AG20443 (cell line): ENCODE results near the gene ANXA6.
A peak's percentile ranks its signal among the peaks of the same experiment; 100 is the strongest.

Source experiments
- DNase-seq: peaks from one replicate; pipeline ENCODE4 v3.0.0; 2012; ENCODE audit warnings: low spot score, mixed read lengths

Gene ANXA6

DNA sequence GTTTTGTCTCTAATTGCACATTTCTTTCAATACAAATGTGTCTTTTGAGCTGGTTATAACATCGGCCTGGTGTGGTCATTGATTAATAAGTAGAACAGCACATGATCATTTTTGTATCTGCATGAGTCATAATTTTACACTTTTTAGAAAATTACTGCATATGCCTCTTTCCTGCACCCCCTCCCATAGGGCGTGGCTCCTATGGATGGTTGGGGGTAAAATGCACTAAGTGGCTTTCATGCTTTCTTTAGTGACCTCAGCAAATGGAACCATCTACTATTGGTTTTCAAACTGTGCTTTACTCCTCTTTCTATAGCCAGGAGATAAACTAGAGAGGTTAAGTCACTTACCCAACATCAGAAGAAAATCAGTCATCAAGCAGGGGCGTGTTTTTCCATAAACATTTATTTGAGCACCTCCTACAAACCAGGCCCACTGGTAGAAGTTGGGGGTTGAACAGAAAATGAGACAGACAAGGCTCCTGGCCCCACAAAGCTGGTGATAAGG is 3.8 kb downstream of the ANXA6 start:
- no peak for DNase-seq

DNA sequence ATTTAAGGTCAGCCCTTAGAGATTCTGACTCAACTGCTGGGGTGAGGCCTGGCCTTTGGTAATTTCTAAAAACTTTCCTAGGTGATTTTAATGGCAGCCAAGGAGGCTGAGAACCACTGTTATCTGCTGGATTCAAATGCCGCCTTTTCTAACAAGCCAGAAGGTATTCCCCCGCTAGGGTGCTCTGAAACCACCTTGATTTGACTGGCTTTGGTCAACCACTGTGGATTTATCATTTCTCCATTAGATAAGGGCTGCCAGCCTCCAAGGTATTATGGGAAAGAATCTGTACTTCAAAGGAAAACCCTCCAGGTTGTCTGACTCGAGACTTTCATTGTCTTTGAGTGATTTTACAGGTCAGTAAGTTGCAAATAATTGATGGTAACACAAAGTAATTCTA is 4.3 kb downstream of the ANXA6 start:
- DNase-seq: no peak

DNA sequence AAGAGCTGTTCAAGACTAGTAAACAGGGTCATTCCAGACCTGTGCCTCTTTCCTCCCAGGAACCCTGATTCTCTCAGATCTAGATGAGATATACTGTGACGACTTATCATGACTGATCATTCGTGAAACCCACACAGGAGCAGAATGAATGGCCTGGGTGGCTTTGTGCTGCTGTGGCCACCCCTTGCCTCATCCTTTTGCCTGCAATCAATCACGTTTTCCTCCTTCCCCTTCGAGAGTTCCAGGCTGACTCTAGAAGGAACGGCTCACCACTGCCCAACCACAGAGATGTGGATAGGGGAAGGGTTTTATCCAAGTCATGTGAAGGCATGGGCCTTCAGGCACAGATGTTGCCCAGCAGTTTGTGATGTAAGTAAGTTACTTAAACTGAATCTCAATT is 5.8 kb downstream of the ANXA6 start:
- DNase-seq: peak; percentile 61

DNA sequence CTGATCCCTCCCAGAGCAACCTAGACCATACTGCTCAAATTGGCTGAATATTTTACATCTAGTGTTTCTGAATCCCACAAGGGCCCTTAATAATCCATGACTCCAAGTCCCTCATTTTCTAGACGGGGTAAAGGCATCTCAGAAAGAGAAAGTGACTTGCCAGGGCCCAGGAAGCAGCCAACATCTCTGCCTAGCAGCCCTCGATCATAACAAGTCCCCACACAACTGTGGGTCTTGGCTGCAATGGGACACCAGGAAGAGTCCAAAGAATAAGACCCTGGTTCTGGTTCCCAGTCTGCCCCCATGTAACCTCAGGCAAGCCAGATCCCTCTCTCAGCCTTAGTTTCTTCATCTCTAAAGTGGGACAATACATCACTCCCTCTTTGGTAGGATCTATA is 6.3 kb downstream of the ANXA6 start:
- no peak for DNase-seq

DNA sequence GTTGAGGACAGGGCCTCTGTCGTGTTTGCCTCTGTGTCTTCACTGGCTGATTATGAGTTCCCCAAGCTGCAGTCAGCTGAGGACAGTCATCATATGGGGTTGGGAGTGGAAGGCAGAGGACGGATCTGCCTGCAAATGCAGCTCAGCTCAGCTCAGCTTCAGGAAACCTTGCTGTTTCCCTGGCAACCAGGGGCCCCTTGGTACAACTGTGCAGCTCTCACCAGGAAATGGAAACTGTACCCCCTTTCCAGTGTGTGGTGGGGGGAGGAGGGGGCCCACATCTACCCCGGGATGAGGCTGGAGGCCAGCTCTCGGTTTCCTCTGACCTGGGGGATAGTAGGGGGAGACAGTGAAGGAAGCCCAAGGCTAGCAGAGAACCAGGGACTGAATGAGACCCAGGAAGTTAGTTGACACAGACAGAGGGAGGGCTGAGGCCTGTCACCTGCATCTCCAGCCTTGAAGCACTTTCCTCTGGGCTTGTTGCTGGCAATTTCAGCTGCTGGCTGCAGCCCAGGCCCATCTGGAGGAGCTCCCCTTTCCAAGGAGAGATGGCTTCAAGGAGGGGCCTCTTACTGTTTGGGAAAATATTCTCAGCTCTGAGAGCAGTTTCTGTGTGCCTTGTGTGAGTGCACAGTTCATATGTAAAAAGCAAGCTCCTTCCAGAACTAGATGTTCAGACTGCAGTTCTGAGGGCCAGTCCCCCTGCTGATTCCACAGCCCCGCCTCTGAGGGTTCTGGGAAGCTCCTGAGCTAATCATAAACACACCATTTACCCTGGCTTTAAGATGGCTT is 6.9 kb downstream of the ANXA6 start:
- DNase-seq: peak; percentile 53

DNA sequence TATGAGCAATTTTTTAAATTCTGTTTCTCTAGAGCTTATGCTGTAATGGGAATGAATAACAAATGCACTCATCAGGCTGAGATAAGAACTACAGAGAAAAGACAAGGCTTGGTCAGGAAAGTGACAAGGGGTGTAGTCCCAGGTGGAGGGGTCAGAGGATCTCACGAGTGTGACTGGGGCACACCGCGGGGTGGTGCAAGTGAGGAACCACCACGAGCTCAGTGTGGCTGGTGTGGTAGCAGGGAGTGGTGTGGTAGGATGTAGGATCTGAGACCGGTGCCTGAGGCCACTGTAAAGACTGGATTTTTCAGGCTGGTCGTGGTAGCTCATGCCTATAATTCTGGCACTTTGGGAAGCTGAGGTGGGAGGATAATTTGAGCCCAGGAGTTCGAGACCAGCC is 9.0 kb downstream of the ANXA6 start:
- DNase-seq: no peak

DNA sequence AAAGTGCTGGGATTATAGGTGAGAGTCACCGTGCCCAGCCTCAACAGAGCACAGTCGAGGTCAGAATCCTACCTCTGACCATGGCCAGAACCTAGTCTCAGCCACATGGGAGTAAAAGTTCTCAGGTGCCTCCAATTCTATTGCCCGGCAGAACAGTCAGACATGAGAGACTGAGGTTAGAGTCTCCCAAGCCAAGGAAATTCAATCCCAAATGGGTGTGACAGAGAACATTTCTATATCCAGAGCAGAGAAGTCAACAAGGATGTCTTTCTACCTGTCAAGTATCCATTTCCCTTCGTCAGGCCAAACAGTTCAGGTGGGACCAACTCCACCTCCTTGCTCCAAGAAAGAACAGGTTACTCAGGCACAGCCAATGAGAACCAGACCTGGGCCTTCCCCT is 10.5 kb downstream of the ANXA6 start:
- DNase-seq: no peak

DNA sequence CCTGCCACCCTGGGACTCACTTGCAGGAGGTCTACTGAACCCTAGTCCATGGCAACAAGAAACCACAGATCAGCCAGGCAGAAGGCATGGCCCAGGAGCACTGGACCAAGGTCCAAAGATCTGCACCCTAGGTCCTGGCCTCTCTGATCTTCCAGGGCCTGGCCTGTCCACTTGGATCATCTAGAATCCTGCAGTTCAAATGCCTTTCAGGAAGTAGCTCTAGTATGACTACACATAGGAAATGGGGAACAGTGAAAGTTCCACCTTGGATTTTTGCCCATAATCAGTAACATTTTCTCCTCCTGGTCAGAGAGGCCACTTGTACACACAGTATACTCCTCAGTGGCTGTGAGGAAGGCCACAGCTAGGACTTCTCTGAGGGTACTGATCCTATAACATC is 11.5 kb downstream of the ANXA6 start:
- DNase-seq: no peak

DNA sequence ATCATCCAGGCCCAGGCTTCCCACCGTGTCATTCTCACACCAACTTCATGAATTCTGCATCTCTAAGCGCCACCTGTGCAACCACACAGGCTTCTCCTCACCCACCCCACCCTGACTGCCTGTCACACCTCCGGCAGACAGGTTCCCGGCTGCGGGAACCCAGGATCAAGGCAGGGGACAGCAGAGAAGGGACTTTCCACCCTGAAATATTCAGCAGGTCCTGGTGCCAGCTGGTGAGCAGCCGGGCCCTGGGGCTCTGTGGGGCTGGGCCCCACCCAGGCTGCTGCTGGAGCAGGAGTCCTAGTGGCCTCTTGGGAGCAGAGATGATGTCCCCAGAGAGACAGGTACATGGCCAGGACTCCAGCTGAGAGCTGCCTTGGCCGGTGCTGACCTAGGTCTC is 12.7 kb downstream of the ANXA6 start:
- DNase-seq: no peak

DNA sequence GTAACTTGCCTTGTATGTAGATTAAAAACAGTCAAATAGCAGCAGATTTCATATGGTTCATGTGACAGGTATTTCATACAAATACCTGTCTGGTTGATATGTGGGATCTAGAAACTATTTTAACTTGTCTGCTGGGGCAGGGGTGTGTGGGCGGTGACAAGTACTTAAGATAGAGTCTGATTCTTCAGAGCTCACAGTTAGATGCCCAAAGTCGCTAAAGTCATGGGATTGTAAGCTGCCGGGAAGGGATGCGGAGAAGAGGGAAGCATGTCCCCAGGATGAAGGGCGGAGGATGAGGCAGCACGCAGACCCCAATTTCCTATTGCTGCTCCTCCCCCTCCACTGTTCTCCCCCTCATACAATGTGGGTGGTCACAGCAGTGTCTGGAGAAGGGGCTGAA is 13.3 kb downstream of the ANXA6 start:
- no peak for DNase-seq

DNA sequence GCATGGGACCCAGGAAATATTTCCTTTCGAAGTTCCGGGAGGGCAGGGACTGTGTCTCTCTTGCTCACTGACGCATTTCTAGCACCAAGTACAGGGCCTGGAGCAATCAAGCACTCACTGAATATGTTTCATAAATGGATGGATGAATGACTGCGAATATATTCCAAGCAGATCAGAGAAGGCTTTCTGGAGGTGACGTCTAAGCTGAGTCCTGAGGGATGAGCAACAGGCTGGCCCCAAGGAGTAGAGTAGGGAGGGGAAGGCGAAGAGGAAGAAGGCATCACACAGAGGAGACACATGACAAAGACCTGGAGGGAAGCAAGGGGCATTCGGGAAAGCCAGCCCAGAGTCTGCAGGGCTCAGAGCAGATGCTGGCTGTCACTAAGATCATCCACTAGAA is 13.9 kb downstream of the ANXA6 start:
- DNase-seq: no peak

DNA sequence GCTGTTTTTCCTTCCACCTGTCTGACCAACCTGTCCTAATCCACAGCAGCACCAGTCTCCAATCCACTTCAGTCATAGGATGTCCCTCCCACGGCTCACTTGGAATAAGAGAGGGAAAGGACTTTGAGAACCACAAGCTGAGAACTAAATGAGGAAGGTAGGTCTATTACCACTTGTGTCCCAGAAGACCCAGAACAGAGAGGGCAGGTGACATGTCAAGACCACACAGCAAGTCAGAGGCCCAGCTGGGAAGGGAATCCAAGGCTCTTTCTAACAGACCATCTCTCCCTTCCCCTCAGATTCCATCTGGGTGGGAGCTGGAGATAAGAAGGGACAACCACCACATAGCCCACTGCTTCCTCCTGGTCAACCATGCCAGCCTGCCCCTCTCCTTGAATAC is 14.6 kb downstream of the ANXA6 start:
- DNase-seq: no peak

DNA sequence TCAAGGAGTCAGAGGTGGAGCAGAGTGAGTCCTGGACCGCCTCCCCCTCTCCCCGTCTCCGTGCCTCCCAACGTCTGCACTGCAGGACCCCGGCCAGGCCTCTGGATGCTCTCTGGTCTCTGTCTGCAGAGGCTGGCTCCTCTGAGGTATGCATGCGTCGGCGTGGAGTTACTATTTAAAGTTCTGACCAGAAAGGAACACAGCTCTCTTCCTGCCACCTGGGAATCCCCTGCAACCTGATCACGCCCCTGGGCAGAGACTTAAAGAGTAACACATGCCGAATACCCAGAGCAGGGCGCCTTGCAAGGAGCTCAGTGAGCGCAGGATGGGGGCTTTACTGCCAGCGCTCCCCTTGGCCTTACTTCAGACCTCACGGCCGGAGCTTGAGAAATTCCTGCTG is 16.0 kb downstream of the ANXA6 start:
- DNase-seq: no peak

DNA sequence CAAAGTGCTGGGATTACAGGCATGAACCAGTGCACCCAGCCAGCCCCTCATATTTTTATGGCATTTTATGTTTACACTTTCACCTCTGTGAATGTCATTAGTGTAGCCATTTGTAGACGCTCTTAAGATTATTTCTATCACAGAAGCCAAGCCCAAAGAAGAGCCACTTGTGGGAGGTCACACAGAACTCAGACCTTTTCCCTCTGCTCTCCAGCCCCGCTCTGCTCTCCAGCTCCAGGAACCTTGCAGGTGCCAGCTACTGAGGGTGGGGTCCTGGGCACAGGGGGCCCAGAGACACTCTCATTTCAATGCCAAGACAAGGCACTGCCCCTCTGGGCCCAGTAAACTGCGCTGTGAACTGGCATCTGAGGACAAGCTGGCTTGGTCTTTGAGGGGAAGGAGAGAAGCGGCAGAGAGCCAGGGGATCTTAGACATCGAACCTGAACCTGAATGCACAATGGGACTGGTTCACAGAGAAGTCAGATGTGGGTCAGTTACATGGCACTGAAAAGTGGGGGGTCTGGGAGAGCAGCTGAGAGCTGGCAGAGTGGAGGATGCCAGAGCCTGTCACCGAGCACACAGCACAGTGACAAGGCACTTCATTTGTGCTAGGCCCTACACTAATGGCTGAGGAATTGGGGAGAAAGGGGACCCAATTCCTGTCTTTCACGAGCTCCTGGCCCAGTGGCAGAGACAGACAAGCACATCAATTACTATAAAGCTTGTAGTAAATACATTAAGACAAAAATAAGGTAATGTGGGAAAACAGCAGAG is 16.7 kb downstream of the ANXA6 start:
- no peak for DNase-seq

DNA sequence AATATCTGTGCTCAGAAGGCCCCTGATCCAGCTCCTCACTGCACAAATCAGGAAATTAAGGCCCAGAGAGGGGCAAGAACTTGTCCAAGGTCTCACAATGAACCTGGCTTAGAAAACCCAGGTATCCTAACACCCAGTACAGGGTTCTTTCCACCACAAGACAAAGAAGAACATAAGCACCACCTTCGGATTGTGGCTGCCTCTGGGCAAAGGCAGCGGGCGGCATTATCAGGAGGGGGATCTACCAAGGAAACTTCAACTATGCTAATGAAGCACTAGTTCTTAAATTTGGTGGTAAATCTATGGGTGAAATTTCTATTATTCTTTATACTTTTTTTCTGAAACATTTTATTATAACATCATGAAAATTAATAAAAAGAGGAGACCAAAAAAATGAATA is 17.9 kb downstream of the ANXA6 start:
- no peak for DNase-seq

DNA sequence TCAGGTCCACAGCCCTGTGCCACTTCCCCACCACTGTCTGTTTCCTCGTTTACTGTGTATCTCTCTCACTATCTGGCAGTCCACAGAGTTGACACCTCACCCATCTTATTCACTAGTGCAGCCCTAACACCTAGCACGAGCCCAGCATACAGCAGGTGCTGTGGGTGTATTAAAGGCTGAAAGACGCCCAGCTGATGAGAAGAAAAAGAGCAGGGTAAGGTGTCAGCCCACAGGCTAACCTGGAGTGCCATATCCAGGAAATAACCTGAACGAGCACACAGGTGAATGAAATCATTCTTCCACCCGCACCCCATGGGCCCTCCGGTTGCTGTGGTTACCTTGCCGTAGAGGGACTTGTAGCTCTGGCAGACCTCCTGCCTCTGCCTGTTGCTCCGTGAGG is 18.6 kb downstream of the ANXA6 start:
- DNase-seq: no peak

DNA sequence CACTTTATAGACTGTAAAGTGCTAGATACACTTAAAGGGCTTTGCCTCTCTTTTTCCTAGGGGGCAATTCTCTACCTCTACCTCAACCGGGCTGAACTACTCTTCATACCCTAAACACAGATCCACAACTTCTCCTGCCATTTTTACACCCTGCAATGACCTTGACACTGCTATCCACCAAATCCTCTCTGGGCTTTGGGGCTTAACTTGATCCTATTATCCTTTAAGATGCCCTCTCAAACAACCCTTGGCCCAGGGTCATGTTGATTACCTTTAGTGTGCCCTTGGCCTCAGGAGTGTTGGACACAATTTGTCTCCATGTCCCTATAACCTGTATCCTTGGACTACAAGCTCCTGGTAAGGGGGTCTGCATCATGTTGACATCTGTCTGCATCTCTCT is 19.5 kb downstream of the ANXA6 start:
- DNase-seq: no peak

DNA sequence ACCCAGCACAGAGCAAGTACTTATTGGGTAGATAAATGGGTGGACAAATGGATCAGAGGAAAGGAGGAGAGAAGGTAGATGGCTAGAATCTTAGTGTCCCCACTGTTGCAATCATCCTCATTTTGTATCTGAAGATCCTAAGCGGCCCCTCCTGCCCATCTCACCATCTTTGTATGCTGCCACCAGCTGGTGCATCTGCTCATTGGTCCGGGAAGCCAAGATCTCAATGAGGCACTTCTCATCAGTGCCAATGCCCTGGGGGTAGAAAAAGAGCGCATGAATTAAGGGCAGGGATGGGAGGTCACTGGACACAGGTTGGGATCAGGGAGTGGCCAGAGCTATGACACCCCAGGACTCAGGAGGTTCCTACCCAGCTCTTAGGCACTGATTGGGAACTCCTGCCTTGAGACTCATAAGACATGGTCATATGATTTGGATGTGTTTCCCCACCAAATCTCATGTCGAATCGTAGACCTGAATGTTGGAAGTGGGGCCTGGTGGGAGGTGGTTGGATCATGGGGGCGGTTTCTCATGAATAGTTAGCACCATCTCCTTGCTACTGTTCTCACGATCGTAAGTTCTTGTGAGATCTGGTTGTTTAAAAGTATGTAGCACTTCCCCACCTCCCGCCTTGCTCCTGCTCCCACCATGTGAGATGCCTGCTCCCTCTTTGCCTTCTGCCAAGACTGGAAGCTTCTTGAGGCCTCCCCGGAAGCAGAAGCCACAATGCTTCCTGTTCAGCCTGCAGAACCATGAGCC is 20.3 kb downstream of the ANXA6 start:
- no peak for DNase-seq

DNA sequence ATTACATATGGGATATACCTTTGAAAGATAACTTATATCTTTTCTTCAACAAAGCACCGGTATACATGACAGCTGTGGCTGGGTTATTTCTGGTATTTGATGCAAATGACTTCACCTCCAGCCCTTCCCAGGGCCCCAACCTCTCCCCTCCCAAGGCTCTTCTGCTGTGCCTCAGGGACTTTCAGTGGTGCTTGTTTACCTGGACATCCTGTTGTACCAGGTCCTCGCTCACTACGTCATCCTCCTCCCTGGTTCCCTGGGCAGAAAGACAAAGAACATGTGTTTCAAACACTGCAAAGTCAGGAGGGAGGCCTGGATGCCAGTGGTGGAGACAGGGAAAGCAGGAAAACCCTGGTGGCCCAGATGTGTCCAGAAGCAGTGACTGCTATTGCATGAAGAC is 23.4 kb downstream of the ANXA6 start:
- no peak for DNase-seq

DNA sequence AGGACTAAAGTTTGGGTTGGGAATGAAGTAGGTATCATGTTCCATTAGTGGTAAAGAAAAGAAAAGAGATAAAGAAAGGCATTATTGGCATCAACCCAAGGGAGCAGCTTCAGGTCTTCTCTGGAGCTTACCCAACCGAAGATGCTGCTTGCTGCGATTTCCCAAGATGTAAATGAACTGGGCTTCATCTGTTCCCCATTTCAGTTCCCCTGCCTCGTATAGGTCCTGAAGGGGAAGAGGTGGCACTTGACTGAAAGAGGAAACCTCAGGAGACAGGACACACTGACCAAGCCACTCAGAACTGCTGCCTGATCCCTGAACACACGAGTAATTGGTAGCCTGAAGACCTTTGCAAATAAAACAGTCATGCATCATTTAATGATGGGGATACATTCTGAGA is 24.6 kb downstream of the ANXA6 start:
- no peak for DNase-seq

DNA sequence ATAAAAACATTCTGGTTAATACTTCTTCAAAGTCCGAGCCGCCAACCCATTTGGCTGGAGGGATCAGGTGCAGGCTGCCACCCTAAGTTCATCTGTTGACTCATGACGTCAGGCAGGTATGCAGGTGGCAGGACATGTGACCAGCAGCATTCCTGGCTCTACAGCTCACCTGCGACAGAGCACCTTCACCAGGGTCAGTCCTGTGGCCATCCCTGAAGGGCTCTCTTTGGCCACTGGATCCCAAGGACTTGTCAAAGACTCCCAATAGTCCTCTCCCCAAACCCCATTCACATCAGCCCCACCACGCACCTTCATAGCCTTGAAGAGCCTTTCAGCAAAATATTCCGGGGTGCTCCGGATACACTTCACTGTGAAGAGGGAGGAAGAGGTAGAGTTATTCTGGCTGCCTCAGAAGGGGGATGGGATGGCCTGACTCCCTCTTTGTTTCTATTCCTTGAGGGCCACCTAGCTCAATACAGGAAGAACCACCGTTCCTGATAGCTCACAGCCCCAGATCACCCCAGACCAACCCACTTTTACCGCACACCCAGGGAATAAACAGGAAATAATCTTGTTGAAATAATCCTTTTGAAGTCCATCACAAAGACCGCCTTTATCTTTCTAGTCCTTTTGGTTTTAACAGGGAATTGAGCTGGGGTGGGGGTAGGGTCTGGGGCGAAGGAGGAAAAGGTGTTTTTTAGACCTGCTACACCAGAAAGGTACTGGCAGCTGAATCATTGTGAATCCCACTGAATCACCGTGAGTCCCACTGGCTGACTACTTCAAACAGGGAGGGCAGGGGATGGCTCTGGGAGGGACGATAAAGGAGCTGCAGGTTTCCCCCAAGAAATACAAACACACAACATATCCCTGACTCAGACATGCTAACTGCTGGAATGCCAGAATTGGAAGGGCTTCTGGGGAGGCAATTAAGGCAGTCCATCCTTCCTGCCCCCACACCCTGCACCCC is 26.4 kb downstream of the ANXA6 start:
- no peak for DNase-seq
